Breast epithelium (tissue), 3 donors: ENCODE results near the gene ZNF780B.

Experiments
- CTCF ChIP-seq, 3 donors: fragments of 450-650 bp; IDR thresholded peaks; one replicate each; pipeline ENCODE4 v1.5.1; 2016 to 2017; ENCODE audit warnings: antibody characterized with exemption in 3 of 3, mild to moderate bottlenecking in 3 of 3, moderate library complexity in 3 of 3
- POLR2A ChIP-seq: fragments of 450-650 bp; IDR thresholded peaks from one replicate; pipeline ENCODE4 v1.6.1; 2016; ENCODE audit warnings: antibody characterized with exemption, mild to moderate bottlenecking, moderate library complexity
- POLR2AphosphoS5 ChIP-seq, 3 donors: sonication (generic); formaldehyde crosslinking; IDR thresholded peaks; one replicate each; pipeline ENCODE4 v1.6.1; 2017; ENCODE audit warnings: antibody characterized with exemption in 3 of 3

GRCh38 chr19:40059624-40060023, 3.6 kb upstream of the ZNF780B start:
- no peak for TF ChIP-seq CTCF (IDR thresholded peaks at IDR 0.05)
- TF ChIP-seq POLR2A, result no peak
- TF ChIP-seq POLR2AphosphoS5 (IDR thresholded peaks at IDR 0.05), result no peak
